Loucy (cell line): Measurements from ENCODE around the gene PTPA.

ENCODE experiments used
- EZH2phosphoT487 ChIP-seq: fragments of 200-600 bp; IDR thresholded peaks from 2 replicates; pipeline ENCODE4 v1.6.1; 2018; ENCODE audit warnings: antibody characterized with exemption, mild to moderate bottlenecking, moderate library complexity, borderline replicate concordance
- TF ChIP-seq, protein P1 (sequence below): fragments of 200-600 bp; sonication (generic); conservative IDR thresholded peaks from 2 replicates; pipeline ENCODE4 v1.5.1; 2014; ENCODE audit warnings: mild to moderate bottlenecking, antibody characterized with exemption, low read length

GRCh38 chr9:129109537-129109903 lies 1.7 kb upstream of the PTPA start:
- TF ChIP-seq, protein P1, sequence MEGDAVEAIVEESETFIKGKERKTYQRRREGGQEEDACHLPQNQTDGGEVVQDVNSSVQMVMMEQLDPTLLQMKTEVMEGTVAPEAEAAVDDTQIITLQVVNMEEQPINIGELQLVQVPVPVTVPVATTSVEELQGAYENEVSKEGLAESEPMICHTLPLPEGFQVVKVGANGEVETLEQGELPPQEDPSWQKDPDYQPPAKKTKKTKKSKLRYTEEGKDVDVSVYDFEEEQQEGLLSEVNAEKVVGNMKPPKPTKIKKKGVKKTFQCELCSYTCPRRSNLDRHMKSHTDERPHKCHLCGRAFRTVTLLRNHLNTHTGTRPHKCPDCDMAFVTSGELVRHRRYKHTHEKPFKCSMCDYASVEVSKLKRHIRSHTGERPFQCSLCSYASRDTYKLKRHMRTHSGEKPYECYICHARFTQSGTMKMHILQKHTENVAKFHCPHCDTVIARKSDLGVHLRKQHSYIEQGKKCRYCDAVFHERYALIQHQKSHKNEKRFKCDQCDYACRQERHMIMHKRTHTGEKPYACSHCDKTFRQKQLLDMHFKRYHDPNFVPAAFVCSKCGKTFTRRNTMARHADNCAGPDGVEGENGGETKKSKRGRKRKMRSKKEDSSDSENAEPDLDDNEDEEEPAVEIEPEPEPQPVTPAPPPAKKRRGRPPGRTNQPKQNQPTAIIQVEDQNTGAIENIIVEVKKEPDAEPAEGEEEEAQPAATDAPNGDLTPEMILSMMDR = no peak
- no peak for TF ChIP-seq EZH2phosphoT487
